ENCODE measurements around the gene GBP6. TPM values are rescaled to one million over a fixed set of nuclear protein-coding genes. Genes with fewer than 3 reads are reported as not detected.
"Not testable (repeated sequence)": the region's sequence is repeated elsewhere in the genome, so short reads cannot be mapped to it uniquely, and the experiment has no call there.

GBP6 gene
- total RNA-seq, 8 experiments from 2014 or later = 0.09 to 0.14 (median 0.09) TPM; not detected in 5

DNA sequence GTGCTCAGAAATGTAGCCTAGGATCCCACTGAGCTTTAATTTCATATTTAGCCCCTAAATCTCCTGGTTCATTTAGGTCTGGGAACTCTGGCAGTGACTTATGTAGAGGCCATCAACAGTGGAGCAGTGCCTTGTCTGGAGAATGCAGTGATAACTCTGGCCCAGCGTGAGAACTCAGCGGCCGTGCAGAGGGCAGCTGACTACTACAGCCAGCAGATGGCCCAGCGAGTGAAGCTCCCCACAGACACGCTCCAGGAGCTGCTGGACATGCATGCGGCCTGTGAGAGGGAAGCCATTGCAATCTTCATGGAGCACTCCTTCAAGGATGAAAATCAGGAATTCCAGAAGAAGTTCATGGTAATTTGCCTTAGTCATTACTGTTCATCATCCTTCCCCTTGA is 17.8 kb downstream of the GBP6 start:
- H3K4me1 ChIP-seq (replicated peaks in 1 of 2) = no peaks in the 10 kb centered on the region
- H3K4me3 ChIP-seq = no peak overlapping the region
- 55 to 100% (median 83%) methylated on average over 1 to 6 of the region's 6 CpGs; no CpG with 5 or more reads in 2 of the 10 experiments for WGBS, 10 experiments
- H3K27ac ChIP-seq = no peak overlapping the region
- in situ Hi-C loops (cut with MboI; ENCODE audit: low pct_unique_long_range_greater_than_20kb in 2 of 9, low sequenced_read_pairs in 9 of 9, unreplicated experiment in 9 of 9) = no loop called here
- peak in 1 of 8 experiments; percentile 55 for ATAC-seq (replicated peaks in 6 of 8)

- no peak for ATAC-seq (replicated peaks in 6 of 8)
- Histone ChIP-seq H3K4me1 (replicated peaks in 1 of 2) (no peaks in the 10 kb centered on the region), H3K4me3 (no peak overlapping the region), H3K27ac (no peak overlapping the region)
- in situ Hi-C loops (cut with MboI; ENCODE audit: low pct_unique_long_range_greater_than_20kb in 2 of 9, low sequenced_read_pairs in 9 of 9, unreplicated experiment in 9 of 9) = no loop called here
Observed at GRCh38 chr1:89382479-89382878, 18.6 kb downstream of the GBP6 start.

DNA sequence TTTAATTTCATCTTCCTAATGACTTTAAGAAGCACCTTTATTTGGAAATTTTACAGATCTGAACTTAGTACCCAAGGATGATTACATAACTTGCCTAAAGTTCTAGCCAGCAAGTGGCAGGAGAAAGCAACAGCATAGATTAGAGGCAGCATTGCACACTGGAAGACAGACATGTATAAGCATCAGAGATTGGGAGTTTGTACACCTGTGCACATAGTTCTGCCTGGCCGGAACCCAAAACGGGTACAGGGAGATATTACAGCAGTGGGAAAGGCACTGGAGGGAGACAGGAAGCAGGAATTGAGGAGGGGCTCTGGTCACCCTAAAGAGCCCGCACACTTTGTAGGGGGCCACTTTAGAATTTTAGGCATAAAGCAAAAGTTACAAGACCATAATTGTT is 19.3 kb downstream of the GBP6 start:
- ATAC-seq (replicated peaks in 6 of 8) = no peak
- no peak overlapping the region for H3K4me3 ChIP-seq
- H3K27ac ChIP-seq = no peak overlapping the region
- H3K4me1 ChIP-seq (replicated peaks in 1 of 2) = no peaks in the 10 kb centered on the region
- WGBS, 10 experiments = 38 to 100% (median 80%) methylated on average over 1 to 3 of the region's 3 CpGs; no CpG with 5 or more reads in 1 of the 10 experiments
- in situ Hi-C loops (cut with MboI; ENCODE audit: low pct_unique_long_range_greater_than_20kb in 2 of 9, low sequenced_read_pairs in 9 of 9, unreplicated experiment in 9 of 9) = no loop called here

GRCh38 chr1:89390707-89391106 is 26.8 kb downstream of the GBP6 start:
- H3K4me3 ChIP-seq = no peak overlapping the region
- in situ Hi-C loops (cut with MboI; ENCODE audit: low pct_unique_long_range_greater_than_20kb in 2 of 9, low sequenced_read_pairs in 9 of 9, unreplicated experiment in 9 of 9) = no loop called here
- H3K27ac ChIP-seq = no peak overlapping the region
- H3K4me1 ChIP-seq (replicated peaks in 1 of 2) = no peaks in the 10 kb centered on the region
- no peak for ATAC-seq (replicated peaks in 6 of 8)
- 6 to 100% (median 72%) methylated on average over 1 to 2 of the region's 2 CpGs for WGBS, 10 experiments

DNA sequence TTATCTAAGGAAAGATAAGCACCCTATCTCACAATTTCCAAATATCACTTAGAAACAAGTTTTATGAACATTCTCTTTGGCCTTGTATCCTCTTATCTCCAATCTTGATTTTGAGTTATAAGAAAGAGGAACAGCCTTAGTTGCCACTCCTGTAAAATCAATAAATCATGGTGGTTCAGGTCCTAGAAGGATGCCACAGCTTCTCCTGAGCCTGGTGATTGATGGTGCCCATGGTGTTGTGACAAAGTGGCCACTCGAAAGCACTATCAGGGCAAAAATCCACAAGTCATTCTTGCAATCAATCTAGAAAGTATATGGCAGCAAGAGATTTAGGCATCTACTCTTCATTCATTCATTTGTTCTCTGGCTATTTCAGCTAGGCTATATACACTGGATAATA is 27.8 kb downstream of the GBP6 start:
- H3K27ac ChIP-seq = no peak overlapping the region
- ATAC-seq (replicated peaks in 6 of 8) = no peak
- H3K4me1 ChIP-seq (replicated peaks in 1 of 2) = no peaks in the 10 kb centered on the region
- no peak overlapping the region for H3K4me3 ChIP-seq
- in situ Hi-C loops (cut with MboI; ENCODE audit: low pct_unique_long_range_greater_than_20kb in 2 of 9, low sequenced_read_pairs in 9 of 9, unreplicated experiment in 9 of 9) = no loop called here
- WGBS, 10 experiments = 13 to 88% (median 33%) methylated on average over 1 of the region's 1 CpG; no CpG with 5 or more reads in 2 of the 10 experiments

- peak in 2 of 8 experiments; percentile 20 to 62 for ATAC-seq (replicated peaks in 6 of 8)
- Histone ChIP-seq H3K27ac (no peak overlapping the region), H3K4me1 (replicated peaks in 1 of 2) (no peaks in the 10 kb centered on the region), H3K4me3 (no peak overlapping the region)
- WGBS, 10 experiments = 0 to 88% (median 47%) methylated on average over 1 of the region's 3 CpGs; no CpG with 5 or more reads in 4 of the 10 experiments
- in situ Hi-C loops (cut with MboI; ENCODE audit: low pct_unique_long_range_greater_than_20kb in 2 of 9, low sequenced_read_pairs in 9 of 9, unreplicated experiment in 9 of 9) = no loop called here
Observed at GRCh38 chr1:89394851-89395250, 31.0 kb downstream of the GBP6 start.

DNA sequence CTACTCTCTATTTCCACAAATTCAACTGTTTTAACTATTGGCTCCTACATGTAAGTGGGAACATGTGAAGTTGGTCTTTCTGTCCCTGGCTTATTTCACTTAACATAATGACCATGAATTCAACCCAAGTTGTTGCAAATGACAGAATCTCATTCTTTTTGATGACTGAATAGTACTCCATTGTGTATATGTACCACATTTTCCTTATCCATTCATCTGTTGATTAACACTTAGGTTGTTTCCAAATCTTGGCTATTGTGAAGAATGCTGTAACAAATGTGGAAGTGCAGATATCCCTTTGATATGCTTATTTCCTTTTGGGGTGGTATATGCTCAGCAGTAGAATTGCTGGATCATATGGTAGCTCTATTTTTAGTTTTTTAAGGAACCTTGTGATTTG is 33.0 kb downstream of the GBP6 start:
- Histone ChIP-seq H3K27ac (no peak overlapping the region), H3K4me3 (no peak overlapping the region), H3K4me1 (replicated peaks in 1 of 2) (no peaks in the 10 kb centered on the region)
- ATAC-seq (replicated peaks in 6 of 8) = no peak
- in situ Hi-C loops (cut with MboI; ENCODE audit: low pct_unique_long_range_greater_than_20kb in 2 of 9, low sequenced_read_pairs in 9 of 9, unreplicated experiment in 9 of 9) = no loop called here

GRCh38 chr1:89405275-89405929 is 41.5 kb downstream of the GBP6 start:
- 60 to 100% (median 87%) methylated on average over 1 to 8 of the region's 11 CpGs; no CpG with 5 or more reads in 2 of the 10 experiments for WGBS, 10 experiments
- Histone ChIP-seq H3K27ac (no peak overlapping the region), H3K4me3 (no peak overlapping the region), H3K4me1 (replicated peaks in 1 of 2) (no peaks in the 10 kb centered on the region)
- in situ Hi-C loops (cut with MboI; ENCODE audit: low pct_unique_long_range_greater_than_20kb in 2 of 9, low sequenced_read_pairs in 9 of 9, unreplicated experiment in 9 of 9) = no loop called here
- no peak for ATAC-seq (replicated peaks in 6 of 8)

- 0 to 71% (median 53%) methylated on average over 1 of the region's 1 CpG; no CpG with 5 or more reads in 4 of the 10 experiments for WGBS, 10 experiments
- H3K27ac ChIP-seq = no peak overlapping the region
- H3K4me1 ChIP-seq (replicated peaks in 1 of 2) = no peaks in the 10 kb centered on the region
- H3K4me3 ChIP-seq = no peak overlapping the region
- peak in 2 of 8 experiments; percentile 81 to 88 for ATAC-seq (replicated peaks in 6 of 8)
- in situ Hi-C loops (cut with MboI; ENCODE audit: low pct_unique_long_range_greater_than_20kb in 2 of 9, low sequenced_read_pairs in 9 of 9, unreplicated experiment in 9 of 9) = no loop called here
Observed at GRCh38 chr1:89407360-89407759, 43.5 kb downstream of the GBP6 start.

DNA sequence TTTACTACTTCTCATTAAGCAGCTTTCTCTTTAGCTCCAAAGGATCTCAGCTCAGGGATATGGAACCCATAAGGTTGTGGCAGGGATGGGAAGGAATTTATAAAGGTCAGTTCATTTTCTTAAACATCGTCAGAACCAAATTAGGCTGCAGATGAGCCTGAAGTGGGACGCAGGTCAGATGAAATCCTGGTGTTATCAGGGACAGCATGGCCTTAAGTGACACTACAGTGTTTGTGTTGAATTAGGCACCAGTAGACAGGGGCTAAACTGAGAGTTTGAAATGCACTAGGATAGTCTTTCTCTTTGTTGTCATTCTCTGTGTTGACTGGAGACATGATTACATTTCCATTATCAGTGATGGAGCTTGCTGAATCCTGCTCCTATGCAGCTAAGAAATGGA is 43.9 kb downstream of the GBP6 start:
- H3K4me3 ChIP-seq; H3K27ac ChIP-seq; H3K4me1 ChIP-seq (replicated peaks in 1 of 2); in situ Hi-C loops (cut with MboI; ENCODE audit: low pct_unique_long_range_greater_than_20kb in 2 of 9, low sequenced_read_pairs in 9 of 9, unreplicated experiment in 9 of 9): not testable (repeated sequence)
- peak in 2 of 8 experiments; percentile 31 to 52 for ATAC-seq (replicated peaks in 6 of 8)
- WGBS, 10 experiments = 15 to 94% (median 83%) methylated on average over 1 to 2 of the region's 2 CpGs; no CpG with 5 or more reads in 4 of the 10 experiments

DNA sequence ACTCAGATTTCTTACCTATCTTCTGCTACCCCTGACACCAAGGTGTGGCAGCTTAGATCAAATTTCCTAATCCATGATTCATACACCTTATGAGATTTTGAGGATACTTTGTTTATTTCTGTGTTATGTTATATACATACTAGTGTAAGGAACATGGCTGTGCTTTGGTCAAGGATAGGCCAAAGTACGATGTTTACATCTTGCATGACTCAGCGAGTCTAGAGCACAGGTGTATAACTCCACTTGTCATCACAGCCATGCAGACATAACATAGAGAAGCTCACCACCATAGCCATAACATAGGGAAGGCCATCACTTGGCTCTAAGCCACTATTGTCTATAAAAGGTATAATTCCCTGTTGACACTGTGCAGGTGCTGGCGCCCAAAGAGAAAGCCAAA is 61.2 kb downstream of the GBP6 start:
- in situ Hi-C loops (cut with MboI; ENCODE audit: low pct_unique_long_range_greater_than_20kb in 2 of 9, low sequenced_read_pairs in 9 of 9, unreplicated experiment in 9 of 9) = no loop called here
- WGBS, 10 experiments = 70 to 90% (median 80%) methylated on average over 1 to 3 of the region's 3 CpGs; no CpG with 5 or more reads in 3 of the 10 experiments

GRCh38 chr1:89429062-89429461 is 65.2 kb downstream of the GBP6 start:
- in situ Hi-C loops (cut with MboI; ENCODE audit: low pct_unique_long_range_greater_than_20kb in 2 of 9, low sequenced_read_pairs in 9 of 9, unreplicated experiment in 9 of 9) = no loop called here

More for the DNA sequence above, 61.2 kb downstream of the GBP6 start:
- Histone ChIP-seq H3K27ac (no peak overlapping the region), H3K4me3 (no peak overlapping the region), H3K4me1 (replicated peaks in 1 of 2) (no peaks in the 10 kb centered on the region)
- ATAC-seq (replicated peaks in 6 of 8) = no peak

DNA sequence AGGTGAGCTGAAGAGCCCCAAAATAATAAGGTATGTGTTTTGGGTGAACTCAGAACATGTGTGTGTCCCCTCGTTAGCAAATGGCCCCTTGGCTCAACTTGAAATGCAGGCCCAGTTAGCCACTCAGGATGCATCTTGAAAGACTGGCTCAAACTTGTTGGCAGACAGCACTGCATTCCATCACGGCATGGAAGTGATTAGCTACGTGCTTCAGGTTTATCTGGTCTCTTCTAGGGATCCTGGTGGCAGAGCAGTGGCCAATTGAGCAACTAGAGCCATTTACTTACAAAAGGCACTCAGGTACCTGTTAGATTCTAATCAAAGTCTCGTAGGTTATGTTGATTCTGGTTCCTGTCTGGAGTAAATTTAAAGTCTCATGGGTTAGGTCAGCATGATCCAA is 65.8 kb downstream of the GBP6 start:
- H3K27ac ChIP-seq; in situ Hi-C loops (cut with MboI; ENCODE audit: low pct_unique_long_range_greater_than_20kb in 2 of 9, low sequenced_read_pairs in 9 of 9, unreplicated experiment in 9 of 9); H3K4me3 ChIP-seq; ATAC-seq (replicated peaks in 6 of 8); H3K4me1 ChIP-seq (replicated peaks in 1 of 2): not testable (repeated sequence)
- 64% methylated on average over 2 of the region's 4 CpGs; no CpG with 5 or more reads in 9 of the 10 experiments for WGBS, 10 experiments

More at GRCh38 chr1:89429062-89429461, 65.2 kb downstream of the GBP6 start:
- no peak overlapping the region for H3K27ac ChIP-seq
- WGBS, 10 experiments = 53 to 99% (median 92%) methylated on average over 1 to 6 of the region's 6 CpGs
- no peak for ATAC-seq (replicated peaks in 6 of 8)
- H3K4me1 ChIP-seq (replicated peaks in 1 of 2) = no peaks in the 10 kb centered on the region
- no peak overlapping the region for H3K4me3 ChIP-seq

DNA sequence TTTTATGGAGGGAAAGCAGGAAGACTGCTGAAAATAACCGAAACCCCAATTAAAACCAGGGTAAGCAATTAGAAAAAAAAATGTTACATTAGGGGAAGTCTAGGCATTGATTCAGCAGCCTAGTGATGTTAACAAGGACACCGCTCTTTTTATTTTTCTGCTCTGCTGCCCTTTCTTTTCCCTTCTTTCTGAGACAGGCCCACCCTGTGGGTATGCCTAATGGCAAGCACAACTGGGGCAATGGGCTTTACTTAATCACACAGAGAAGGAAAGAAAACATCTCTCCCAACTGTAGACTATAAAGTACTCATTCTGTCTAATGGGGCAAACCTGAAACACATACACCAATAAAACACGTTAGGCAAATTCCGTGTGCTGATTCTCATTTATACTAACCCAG is 69.6 kb downstream of the GBP6 start:
- in situ Hi-C loops (cut with MboI; ENCODE audit: low pct_unique_long_range_greater_than_20kb in 2 of 9, low sequenced_read_pairs in 9 of 9, unreplicated experiment in 9 of 9) = no loop called here
- H3K4me3 ChIP-seq = no peak overlapping the region
- H3K4me1 ChIP-seq (replicated peaks in 1 of 2) = no peaks in the 10 kb centered on the region
- WGBS, 10 experiments = 0 to 96% (median 84%) methylated on average over 1 to 4 of the region's 4 CpGs; no CpG with 5 or more reads in 1 of the 10 experiments
- ATAC-seq (replicated peaks in 6 of 8) = no peak
- H3K27ac ChIP-seq = no peak overlapping the region

Measured in motor neuron (in vitro differentiated cells).